SK-N-SH (cell line): ENCODE results near the gene EIF5A. TPM values are rescaled to one million over a fixed set of nuclear protein-coding genes. Genes with fewer than 3 reads are reported as not detected.

Source experiments
- CTCF ChIA-PET: fragments of 300-600, 350-600 bp; formaldehyde crosslinking; extraction: SDS; loops from one replicate; lab custom pipeline; 2021; lab: Yijun Ruan, JAX
- POLR2A ChIA-PET: fragments of 350-600 bp; sonication (Branson Sonifier 250); formaldehyde crosslinking; extraction: SDS; loops from one replicate; lab custom pipeline; 2020; ENCODE audit warnings: antibody characterized with exemption, inconsistent platforms; lab: Yijun Ruan, JAX
- DNase-seq: peaks from one replicate; pipeline ENCODE4 v3.0.0; 2012
- H2AFZ ChIP-seq: fragments of 200-600 bp; sonication (generic); 2 replicates; pipeline ENCODE4 v1.8.1; 2016; ENCODE audit warnings: antibody characterized with exemption, mild to moderate bottlenecking, low read depth
- H3F3A ChIP-seq: fragments of 200-600 bp; sonication (generic); replicated peaks from 2 replicates; pipeline ENCODE3; 2016; ENCODE audit warnings: antibody characterized with exemption, mild to moderate bottlenecking; ENCODE audit not compliant: insufficient read depth
- H3K27ac ChIP-seq, 2 experiments: fragments of 200-500 bp in 1 of 2; fragments of 200-600 bp in 1 of 2; sonication (Bioruptor generic) in 1 of 2; sonication (generic), shearing (Covaris generic) in 1 of 2; 2 replicates each; pipeline versions ENCODE4 v1.5.1 to v1.6.1; 2014 to 2016; ENCODE audit warnings: low read depth in 2 of 2, inconsistent platforms in 1 of 2, low read length in 1 of 2, mild to moderate bottlenecking in 1 of 2, mixed read lengths in 1 of 2
- H3K27me3 ChIP-seq: fragments of 200-600 bp; sonication (generic), shearing (Covaris generic); 2 replicates; pipeline ENCODE4 v1.6.1; 2016; ENCODE audit warnings: mixed run types; ENCODE audit not compliant: insufficient read depth
- H3K36me3 ChIP-seq, 2 experiments: fragments of 200-500 bp in 1 of 2; fragments of 200-600 bp in 1 of 2; sonication (Bioruptor generic) in 1 of 2; sonication (generic) in 1 of 2; replicated peaks in 1 of 2; 2 replicates each; pipeline versions ENCODE3 to v1.5.1; 2014 to 2016; ENCODE audit warnings: low read length in 1 of 2, mild to moderate bottlenecking in 1 of 2; ENCODE audit not compliant: insufficient read depth in 2 of 2, control insufficient read depth in 1 of 2
- H3K4me1 ChIP-seq, 2 experiments: fragments of 200-500 bp in 1 of 2; fragments of 200-600 bp in 1 of 2; sonication (Bioruptor generic) in 1 of 2; sonication (generic), shearing (Covaris generic) in 1 of 2; 2 replicates each; pipeline versions ENCODE4 v1.5.1 to v1.6.1; 2014 to 2016; ENCODE audit warnings: low read depth in 1 of 2, low read length in 1 of 2, mixed run types in 1 of 2; ENCODE audit not compliant: insufficient read depth in 2 of 2, control insufficient read depth in 1 of 2
- H3K4me2 ChIP-seq: fragments of 200-600 bp; sonication (generic), shearing (Covaris generic); 2 replicates; pipeline ENCODE4 v1.6.1; 2017; ENCODE audit warnings: mixed run types
- H3K4me3 ChIP-seq, 2 experiments: fragments of 200-500 bp in 1 of 2; fragments of 200-600 bp in 1 of 2; sonication (Bioruptor generic) in 1 of 2; sonication (generic), shearing (Covaris generic) in 1 of 2; 2 replicates each; pipeline versions ENCODE4 v1.5.1 to v1.8.1; 2014 to 2016; ENCODE audit warnings: low read depth in 2 of 2, inconsistent platforms in 1 of 2, low read length in 1 of 2, mild to moderate bottlenecking in 1 of 2, mixed read lengths in 1 of 2, moderate library complexity in 1 of 2
- H3K79me2 ChIP-seq: fragments of 200-600 bp; sonication (generic); 2 replicates; pipeline ENCODE4 v1.8.1; 2017; ENCODE audit warnings: mild to moderate bottlenecking; ENCODE audit not compliant: insufficient read depth
- H3K9ac ChIP-seq: fragments of 200-600 bp; sonication (generic); 2 replicates; pipeline ENCODE4 v1.6.1; 2017; ENCODE audit warnings: mixed run types
- H3K9me2 ChIP-seq: fragments of 200-600 bp; sonication (generic); 2 replicates; pipeline ENCODE4 v1.6.1; 2017; ENCODE audit warnings: mixed run types
- H3K9me3 ChIP-seq: fragments of 200-600 bp; sonication (generic); 2 replicates; pipeline ENCODE4 v1.6.1; 2017; ENCODE audit warnings: mixed run types, mild to moderate bottlenecking, moderate library complexity
- H4K20me1 ChIP-seq: fragments of 200-600 bp; sonication (generic); 2 replicates; pipeline ENCODE4 v1.6.1; 2017; ENCODE audit warnings: mild to moderate bottlenecking, mixed run types; ENCODE audit not compliant: insufficient read depth
- CHD2 ChIP-seq: fragments of 150-350 bp; IDR thresholded peaks from 2 replicates; pipeline ENCODE4 v1.6.1; 2018; ENCODE audit warnings: low read length; ENCODE audit not compliant: partially characterized antibody
- GATA2 ChIP-seq: sonication (generic); formaldehyde crosslinking; IDR thresholded peaks from 2 replicates; pipeline ENCODE4 v1.5.0; 2020; ENCODE audit warnings: mild to moderate bottlenecking, missing genetic modification reagents
- JUND ChIP-seq: IDR thresholded peaks from 2 replicates; pipeline ENCODE4 v1.4.0; 2012
- NFIC ChIP-seq: IDR thresholded peaks from 2 replicates; pipeline ENCODE4 v1.4.0; 2012; ENCODE audit warnings: borderline replicate concordance
- POLR2AphosphoS5 ChIP-seq: IDR thresholded peaks from 2 replicates; pipeline ENCODE4 v1.6.1; 2012; ENCODE audit warnings: low read depth, low read length
- RAD21 ChIP-seq: IDR thresholded peaks from 2 replicates; pipeline ENCODE4 v1.6.1; 2012; ENCODE audit warnings: mild to moderate bottlenecking, low read length
- RXRA ChIP-seq: IDR thresholded peaks from 2 replicates; pipeline ENCODE4 v1.4.0; 2012; ENCODE audit warnings: low read depth, mild to moderate bottlenecking, borderline replicate concordance
- SIN3A ChIP-seq: IDR thresholded peaks from 2 replicates; pipeline ENCODE4 v1.6.1; 2012; ENCODE audit warnings: low read depth, mild to moderate bottlenecking, low read length, moderate library complexity, borderline replicate concordance
- SMC3 ChIP-seq: IDR thresholded peaks from 2 replicates; pipeline ENCODE4 v1.6.1; 2012; ENCODE audit warnings: low read depth, low read length, improper control_type of control experiment
- TAF1 ChIP-seq: IDR thresholded peaks from 2 replicates; pipeline ENCODE4 v1.6.1; 2012; ENCODE audit warnings: low read depth, mild to moderate bottlenecking, low read length, moderate library complexity, borderline replicate concordance
- YY1 ChIP-seq: IDR thresholded peaks from 2 replicates; pipeline ENCODE4 v1.4.0; 2012; ENCODE audit warnings: low read depth, mild to moderate bottlenecking
- WGBS: methylation state at CpG from one replicate; pipeline ENCODE4 v1.1.6; 2017; ENCODE audit warnings: low lambda C conversion rate; 5-methylcytosine and 5-hydroxymethylcytosine counted together
- polyA plus RNA-seq, 3 experiments: library from polyadenylated mRNA; depleted of rRNA; stranded (reverse); fragments of >200 nt; gene quantifications; 2 replicates each; pipeline ENCODE4 v1.2.3, GENCODE V29; 2012
- TF ChIP-seq, protein P1 (sequence below): fragments of 150-350 bp; IDR thresholded peaks from 2 replicates; pipeline ENCODE4 v1.6.1; 2017; ENCODE audit warnings: antibody characterized with exemption, low read length, low read depth, borderline replicate concordance
- TF ChIP-seq, protein P2 (sequence below): fragments of 200-600 bp; sonication (generic); IDR thresholded peaks from 2 replicates; pipeline ENCODE4 v1.6.1; 2017; ENCODE audit warnings: antibody characterized with exemption, mild to moderate bottlenecking, moderate library complexity
- TF ChIP-seq, protein P3 (sequence below): IDR thresholded peaks from 2 replicates; pipeline ENCODE4 v1.6.1; 2012; ENCODE audit warnings: mild to moderate bottlenecking, low read depth, low read length, moderate library complexity
- TF ChIP-seq, protein P4 (sequence below): IDR thresholded peaks from 2 replicates; pipeline ENCODE4 v1.4.0; 2012; ENCODE audit warnings: low read depth

The EIF5A gene
- polyA plus RNA-seq, 1 of the 3 experiments (the other 2 are of a cell fraction) = 971 TPM

DNA sequence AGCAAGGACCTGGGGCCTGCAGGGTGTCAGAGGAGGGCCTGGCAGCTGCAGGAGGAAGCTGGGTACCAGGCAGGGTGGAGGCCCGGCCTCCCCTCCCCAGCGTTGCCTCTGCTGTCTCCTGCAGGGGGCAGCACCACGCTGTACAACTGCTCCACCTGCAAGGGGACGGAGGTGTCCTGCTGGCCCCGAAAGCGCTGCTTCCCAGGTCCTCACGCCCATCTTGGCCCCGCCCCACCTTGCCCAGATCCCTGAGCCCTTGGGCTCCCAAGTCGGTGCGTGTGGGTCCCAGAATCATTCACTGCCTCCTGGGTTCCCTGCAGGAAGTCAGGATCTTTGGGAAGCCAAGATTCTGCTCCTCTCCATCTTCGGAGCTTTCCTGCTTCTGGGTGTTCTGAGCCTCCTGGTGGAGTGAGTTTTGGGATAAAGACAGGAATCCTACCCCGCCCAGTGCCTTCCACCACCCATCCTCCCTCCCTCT, 48.7 kb downstream of the EIF5A start:
- WGBS = 20% methylated on average over 6 of the region's 12 CpGs
- no peak overlapping the region for H3K9ac ChIP-seq
- no peak overlapping the region for H3K4me2 ChIP-seq

More for the DNA sequence above, 48.7 kb downstream of the EIF5A start:
- H4K20me1 ChIP-seq = no peaks in the 10 kb centered on the region
- TF ChIP-seq NFIC (no peak), YY1 (no peak), CHD2 (no peak), JUND (no peak), RAD21 (peak; percentile 86), POLR2AphosphoS5 (no peak), SMC3 (peak; percentile 76), SIN3A (0 out of 2 replicates have a peak, but pooled peaks have one; percentile 46), TAF1 (no peak), GATA2 (CRISPR knock-in tag) (no peak), RXRA (no peak)
- TF ChIP-seq, protein P1, sequence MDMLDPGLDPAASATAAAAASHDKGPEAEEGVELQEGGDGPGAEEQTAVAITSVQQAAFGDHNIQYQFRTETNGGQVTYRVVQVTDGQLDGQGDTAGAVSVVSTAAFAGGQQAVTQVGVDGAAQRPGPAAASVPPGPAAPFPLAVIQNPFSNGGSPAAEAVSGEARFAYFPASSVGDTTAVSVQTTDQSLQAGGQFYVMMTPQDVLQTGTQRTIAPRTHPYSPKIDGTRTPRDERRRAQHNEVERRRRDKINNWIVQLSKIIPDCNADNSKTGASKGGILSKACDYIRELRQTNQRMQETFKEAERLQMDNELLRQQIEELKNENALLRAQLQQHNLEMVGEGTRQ = no peak
- TF ChIP-seq, protein P2, sequence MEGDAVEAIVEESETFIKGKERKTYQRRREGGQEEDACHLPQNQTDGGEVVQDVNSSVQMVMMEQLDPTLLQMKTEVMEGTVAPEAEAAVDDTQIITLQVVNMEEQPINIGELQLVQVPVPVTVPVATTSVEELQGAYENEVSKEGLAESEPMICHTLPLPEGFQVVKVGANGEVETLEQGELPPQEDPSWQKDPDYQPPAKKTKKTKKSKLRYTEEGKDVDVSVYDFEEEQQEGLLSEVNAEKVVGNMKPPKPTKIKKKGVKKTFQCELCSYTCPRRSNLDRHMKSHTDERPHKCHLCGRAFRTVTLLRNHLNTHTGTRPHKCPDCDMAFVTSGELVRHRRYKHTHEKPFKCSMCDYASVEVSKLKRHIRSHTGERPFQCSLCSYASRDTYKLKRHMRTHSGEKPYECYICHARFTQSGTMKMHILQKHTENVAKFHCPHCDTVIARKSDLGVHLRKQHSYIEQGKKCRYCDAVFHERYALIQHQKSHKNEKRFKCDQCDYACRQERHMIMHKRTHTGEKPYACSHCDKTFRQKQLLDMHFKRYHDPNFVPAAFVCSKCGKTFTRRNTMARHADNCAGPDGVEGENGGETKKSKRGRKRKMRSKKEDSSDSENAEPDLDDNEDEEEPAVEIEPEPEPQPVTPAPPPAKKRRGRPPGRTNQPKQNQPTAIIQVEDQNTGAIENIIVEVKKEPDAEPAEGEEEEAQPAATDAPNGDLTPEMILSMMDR = peak; percentile 82
- TF ChIP-seq, protein P3, sequence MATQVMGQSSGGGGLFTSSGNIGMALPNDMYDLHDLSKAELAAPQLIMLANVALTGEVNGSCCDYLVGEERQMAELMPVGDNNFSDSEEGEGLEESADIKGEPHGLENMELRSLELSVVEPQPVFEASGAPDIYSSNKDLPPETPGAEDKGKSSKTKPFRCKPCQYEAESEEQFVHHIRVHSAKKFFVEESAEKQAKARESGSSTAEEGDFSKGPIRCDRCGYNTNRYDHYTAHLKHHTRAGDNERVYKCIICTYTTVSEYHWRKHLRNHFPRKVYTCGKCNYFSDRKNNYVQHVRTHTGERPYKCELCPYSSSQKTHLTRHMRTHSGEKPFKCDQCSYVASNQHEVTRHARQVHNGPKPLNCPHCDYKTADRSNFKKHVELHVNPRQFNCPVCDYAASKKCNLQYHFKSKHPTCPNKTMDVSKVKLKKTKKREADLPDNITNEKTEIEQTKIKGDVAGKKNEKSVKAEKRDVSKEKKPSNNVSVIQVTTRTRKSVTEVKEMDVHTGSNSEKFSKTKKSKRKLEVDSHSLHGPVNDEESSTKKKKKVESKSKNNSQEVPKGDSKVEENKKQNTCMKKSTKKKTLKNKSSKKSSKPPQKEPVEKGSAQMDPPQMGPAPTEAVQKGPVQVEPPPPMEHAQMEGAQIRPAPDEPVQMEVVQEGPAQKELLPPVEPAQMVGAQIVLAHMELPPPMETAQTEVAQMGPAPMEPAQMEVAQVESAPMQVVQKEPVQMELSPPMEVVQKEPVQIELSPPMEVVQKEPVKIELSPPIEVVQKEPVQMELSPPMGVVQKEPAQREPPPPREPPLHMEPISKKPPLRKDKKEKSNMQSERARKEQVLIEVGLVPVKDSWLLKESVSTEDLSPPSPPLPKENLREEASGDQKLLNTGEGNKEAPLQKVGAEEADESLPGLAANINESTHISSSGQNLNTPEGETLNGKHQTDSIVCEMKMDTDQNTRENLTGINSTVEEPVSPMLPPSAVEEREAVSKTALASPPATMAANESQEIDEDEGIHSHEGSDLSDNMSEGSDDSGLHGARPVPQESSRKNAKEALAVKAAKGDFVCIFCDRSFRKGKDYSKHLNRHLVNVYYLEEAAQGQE = no peak
- TF ChIP-seq, protein P4, sequence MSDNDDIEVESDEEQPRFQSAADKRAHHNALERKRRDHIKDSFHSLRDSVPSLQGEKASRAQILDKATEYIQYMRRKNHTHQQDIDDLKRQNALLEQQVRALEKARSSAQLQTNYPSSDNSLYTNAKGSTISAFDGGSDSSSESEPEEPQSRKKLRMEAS = no peak
- peaks cover 3% of the 10 kb centered on the region for H3F3A ChIP-seq
- no peaks in the 10 kb centered on the region for H3K9me2 ChIP-seq
- H2AFZ ChIP-seq = no peak overlapping the region
- H3K27ac ChIP-seq = no peak overlapping the region; a peak in 1 of 4 replicates
- H3K4me3 ChIP-seq = no peak overlapping the region; a peak in 1 of 4 replicates
- DNase-seq = peak; percentile 91
- H3K4me1 ChIP-seq = peaks cover 13 to 38% of the 10 kb centered on the region in 2 experiments; a peak in 2 of 4 replicates
- peaks cover 29% of the 10 kb centered on the region for H3K79me2 ChIP-seq
- H3K9me3 ChIP-seq = no peaks in the 10 kb centered on the region
- H3K36me3 ChIP-seq = no peaks in the 10 kb centered on the region
- ChIA-PET CTCF (interaction anchor here (0.6 to 5.2 kb wide), 56 partner anchors 8 to 331 kb away, joined by 3 to 52 read pairs (median 4); partner anchors contain the start of genes FGF11, NEURL4, NLGN2 and PLSCR3), POLR2A (interaction anchor here (0.7 to 0.9 kb wide), 3 partner anchors 81 to 205 kb away, joined by 3 read pairs; partner anchors contain the start of gene ZBTB4)
- no peaks in the 10 kb centered on the region for H3K27me3 ChIP-seq
